Activated CD8-positive, alpha-beta T cell treated with anti-CD3 and anti-CD28 coated beads, Interleukin-2, amount 10 ng/mL, durations not matched to agents 7 days and 5 days (primary cell): ENCODE measurements around the gene TDRD10. TPM values are rescaled to one million over a fixed set of nuclear protein-coding genes. Genes with fewer than 3 reads are reported as not detected.

Source experiments
- ATAC-seq: fragments of 150-1000 bp; cut with Tn5 transposase; one replicate; pipeline ENCODE4 v1.10.0; 2021; ENCODE audit warnings: moderate library complexity
- CTCF ChIA-PET: fragments of 350-600 bp; sonication (Branson Sonifier 250); formaldehyde crosslinking; loops from one replicate; lab custom pipeline; 2021; ENCODE audit warnings: antibody characterized with exemption; lab: Charles Lee
- POLR2A ChIA-PET: fragments of 350-600 bp; sonication (Branson Sonifier 250); formaldehyde crosslinking; loops from one replicate; lab custom pipeline; 2021; ENCODE audit warnings: antibody characterized with exemption; lab: Charles Lee
- DNase-seq: peaks from one replicate; pipeline ENCODE4 v3.0.0-alpha.2; 2020
- H3K27ac Mint-ChIP-seq: one replicate; pipeline ENCODE4 v1.8.0; 2021; ENCODE audit warnings: mild to moderate bottlenecking, mixed read lengths
- H3K27me3 Mint-ChIP-seq: one replicate; pipeline ENCODE4 v1.8.0; 2021; ENCODE audit warnings: low read depth, mixed read lengths
- H3K36me3 Mint-ChIP-seq: one replicate; pipeline ENCODE4 v1.8.0; 2021; ENCODE audit warnings: low read depth, mixed read lengths
- H3K4me1 Mint-ChIP-seq: one replicate; pipeline ENCODE4 v1.8.0; 2021; ENCODE audit warnings: low read depth, mixed read lengths
- H3K4me3 Mint-ChIP-seq: one replicate; pipeline ENCODE4 v1.8.0; 2021; ENCODE audit warnings: mild to moderate bottlenecking, mixed read lengths
- H3K9me3 Mint-ChIP-seq: one replicate; pipeline ENCODE4 v1.8.0; 2022; ENCODE audit warnings: mixed read lengths; ENCODE audit not compliant: insufficient read depth
- total RNA-seq, 2 experiments: library from RNA; stranded (reverse); gene quantifications; one replicate each; pipeline ENCODE4 v1.2.3, GENCODE V29; 2021

TDRD10 gene
- total RNA-seq, 2 experiments from 2014 or later = not detected

DNA sequence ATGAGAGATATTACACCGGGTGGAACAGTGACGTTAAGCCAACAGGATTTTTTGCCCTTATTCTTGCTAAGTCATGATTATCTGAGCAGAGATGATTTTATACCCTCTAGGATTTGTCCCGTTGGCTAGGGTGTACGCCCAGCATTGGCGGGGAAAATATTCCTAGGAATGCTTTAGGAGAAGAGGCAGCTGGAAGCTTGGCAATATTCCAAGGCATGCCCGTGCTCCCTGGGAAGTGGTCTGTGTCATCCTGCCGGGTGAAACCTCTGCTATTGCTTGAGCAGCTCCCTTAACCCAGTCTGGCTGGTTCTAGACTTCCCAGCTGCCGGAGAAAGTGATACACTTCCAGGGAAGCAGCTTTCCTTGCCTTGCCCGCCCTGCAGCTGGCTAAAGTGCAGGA lies 81.8 kb downstream of the TDRD10 start:
- H3K27ac Mint-ChIP-seq = no peak overlapping the region

DNA sequence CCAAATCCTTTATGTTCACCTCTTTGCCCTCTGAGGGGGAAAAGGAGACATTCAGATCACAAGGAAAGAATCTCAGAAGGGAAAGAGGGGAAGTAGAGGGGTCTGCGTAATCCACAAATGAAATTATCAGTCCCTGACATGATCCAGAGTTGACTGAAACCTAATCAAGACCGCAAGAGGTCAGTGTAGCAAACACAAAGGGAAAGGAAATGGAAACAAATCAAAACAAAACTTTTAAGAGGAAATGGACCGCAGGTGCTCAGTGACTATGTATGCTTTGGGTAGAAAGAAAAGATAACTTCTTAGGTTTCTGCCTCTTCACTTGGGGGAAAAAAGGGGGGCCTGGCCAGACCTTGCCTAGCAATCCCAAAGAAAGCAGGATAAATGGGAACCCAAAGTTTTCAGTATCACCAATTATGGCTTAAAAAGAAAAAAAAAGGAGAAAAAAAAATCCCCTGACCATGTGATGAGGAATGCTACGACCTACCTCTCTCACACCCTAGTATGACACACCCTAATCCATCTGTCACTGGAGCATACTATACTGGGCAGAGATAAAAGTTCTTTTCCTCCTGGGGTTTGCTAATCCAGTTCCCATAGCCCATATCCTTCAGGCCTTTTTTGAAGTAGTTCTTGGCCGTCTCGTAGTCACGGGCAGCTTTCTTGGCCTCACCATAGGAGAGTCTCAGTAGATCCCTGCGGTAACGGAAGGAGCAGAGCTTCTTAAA lies 82.4 kb downstream of the TDRD10 start:
- ATAC-seq (no peak), DNase-seq (no peak)
- Mint-ChIP-seq H3K27me3 (no peaks in the 10 kb centered on the region), H3K4me1 (no peaks in the 10 kb centered on the region), H3K9me3 (no peaks in the 10 kb centered on the region), H3K4me3 (no peak overlapping the region), H3K36me3 (peaks cover 85% of the 10 kb centered on the region), H3K27ac (no peak overlapping the region)
- ChIA-PET CTCF (interaction anchor here (1.0 kb wide), 1 partner anchor 25 kb away, joined by 3 read pairs; no protein-coding TSS in a partner anchor), POLR2A (interaction anchor here (0.8 kb wide), 1 partner anchor 11 kb away, joined by 5 read pairs; no protein-coding TSS in a partner anchor)

More for the DNA sequence above, 81.8 kb downstream of the TDRD10 start:
- ChIA-PET CTCF (no interaction called here), POLR2A (no interaction called here)
- Mint-ChIP-seq H3K4me3 (no peak overlapping the region), H3K4me1 (no peaks in the 10 kb centered on the region), H3K36me3 (peaks cover 84% of the 10 kb centered on the region), H3K9me3 (no peaks in the 10 kb centered on the region), H3K27me3 (no peaks in the 10 kb centered on the region)
- ATAC-seq (no peak), DNase-seq (no peak)

DNA sequence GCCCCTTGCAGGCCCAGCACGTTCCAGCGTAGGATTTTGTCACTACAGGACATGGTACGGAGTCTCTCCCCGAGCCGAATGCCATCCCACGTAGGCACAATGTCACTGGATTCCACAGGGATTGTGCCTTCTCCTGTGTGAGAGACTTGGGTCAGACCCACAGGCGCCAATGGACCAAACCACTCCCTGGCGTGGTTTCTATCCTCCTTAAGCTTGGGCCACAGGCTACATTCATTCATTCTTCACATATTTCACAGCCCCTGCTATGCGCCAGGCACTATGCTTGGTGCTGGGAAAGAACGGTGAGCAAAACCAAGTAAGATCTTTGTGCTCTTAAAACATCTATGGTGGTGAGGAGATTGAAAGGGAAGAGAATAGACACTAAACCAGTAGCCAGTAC lies 84.2 kb downstream of the TDRD10 start:
- no peak overlapping the region for H3K4me3 Mint-ChIP-seq
- POLR2A ChIA-PET = no interaction called here
- ATAC-seq (no peak), DNase-seq (no peak)
- no peak overlapping the region for H3K27ac Mint-ChIP-seq
- peaks cover 85% of the 10 kb centered on the region for H3K36me3 Mint-ChIP-seq
- H3K9me3 Mint-ChIP-seq = no peaks in the 10 kb centered on the region
- no peaks in the 10 kb centered on the region for H3K4me1 Mint-ChIP-seq
- no peaks in the 10 kb centered on the region for H3K27me3 Mint-ChIP-seq
- CTCF ChIA-PET = no interaction called here

DNA sequence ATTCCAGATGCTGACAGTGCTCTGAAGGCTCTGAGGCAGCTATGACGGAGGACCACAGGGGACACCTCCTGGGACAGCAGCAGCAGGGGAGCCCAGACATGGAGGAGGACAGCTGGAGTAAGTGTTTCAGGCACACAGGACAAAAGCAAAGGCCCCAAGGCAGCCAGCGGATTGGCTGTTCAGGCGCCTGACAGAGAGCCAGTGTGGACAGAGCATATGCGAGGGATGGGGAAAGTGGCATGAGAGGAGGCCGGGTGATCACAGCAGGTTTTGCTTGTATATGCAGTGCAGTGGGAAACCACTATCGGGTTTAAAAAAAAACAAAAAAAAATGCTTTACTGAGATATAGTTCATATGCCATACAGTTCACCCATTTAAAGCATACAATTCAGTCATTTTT lies 84.6 kb downstream of the TDRD10 start:
- H3K27ac Mint-ChIP-seq = no peak overlapping the region
- ChIA-PET POLR2A (interaction anchor here (0.6 kb wide), 1 partner anchor 266 kb away, joined by 3 read pairs; no protein-coding TSS in a partner anchor), CTCF (no interaction called here)
- H3K4me3 Mint-ChIP-seq = no peak overlapping the region
- peaks cover 88% of the 10 kb centered on the region for H3K36me3 Mint-ChIP-seq
- DNase-seq (no peak), ATAC-seq (no peak)
- H3K27me3 Mint-ChIP-seq = no peaks in the 10 kb centered on the region
- H3K4me1 Mint-ChIP-seq = no peaks in the 10 kb centered on the region
- no peaks in the 10 kb centered on the region for H3K9me3 Mint-ChIP-seq

DNA sequence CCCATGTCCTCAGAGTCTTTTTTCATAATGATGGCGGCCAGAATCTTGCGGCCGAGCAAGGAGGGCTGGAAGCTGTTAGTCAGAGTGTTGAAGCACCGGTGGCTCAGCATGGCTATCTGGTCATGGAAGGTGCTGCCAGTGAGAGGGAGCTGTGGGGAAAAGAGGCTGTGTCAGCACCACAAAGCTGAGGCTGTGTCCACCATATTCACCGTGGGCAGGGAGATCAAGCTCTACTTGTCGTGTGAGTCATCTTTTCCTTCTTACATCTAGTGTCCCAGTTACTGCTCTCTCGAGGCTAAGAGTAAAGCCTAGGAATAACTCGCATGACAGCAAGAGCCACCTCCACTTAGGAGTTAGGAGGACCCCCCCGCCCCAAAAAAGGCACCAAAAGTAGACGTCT lies 87.8 kb downstream of the TDRD10 start:
- ChIA-PET POLR2A (interaction anchor here (1.5 kb wide), 1 partner anchor 11 kb away, joined by 4 read pairs; no protein-coding TSS in a partner anchor), CTCF (interaction anchor here (1.0 to 2.0 kb wide), 2 partner anchors 15 to 30 kb away, joined by 3 to 10 read pairs; no protein-coding TSS in a partner anchor)
- ATAC-seq (no peak), DNase-seq (no peak)
- H3K4me3 Mint-ChIP-seq = no peak overlapping the region
- no peaks in the 10 kb centered on the region for H3K9me3 Mint-ChIP-seq
- H3K4me1 Mint-ChIP-seq = no peaks in the 10 kb centered on the region
- no peak overlapping the region for H3K27ac Mint-ChIP-seq
- H3K36me3 Mint-ChIP-seq = peaks cover 86% of the 10 kb centered on the region
- no peaks in the 10 kb centered on the region for H3K27me3 Mint-ChIP-seq

DNA sequence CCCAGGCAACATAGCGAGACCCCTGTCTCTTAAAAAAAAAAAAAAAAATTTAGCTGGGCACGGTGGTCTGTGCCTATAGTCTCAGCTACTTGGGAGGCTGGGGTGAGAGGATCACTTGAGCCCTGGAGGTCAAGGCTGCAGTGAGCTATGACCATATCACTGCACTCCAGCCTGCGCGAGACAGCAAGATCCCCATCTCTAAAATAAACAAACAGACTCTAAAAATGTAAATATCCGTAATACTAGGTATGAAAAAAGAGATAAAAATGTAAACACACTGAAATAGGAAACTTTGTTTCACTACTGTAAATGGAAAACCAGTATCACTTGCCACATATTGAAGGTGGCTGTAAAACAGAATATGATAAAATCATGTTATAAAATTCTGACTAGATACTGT lies 88.7 kb downstream of the TDRD10 start:
- no peak for ATAC-seq
- ChIA-PET CTCF (interaction anchor here (1.0 to 1.6 kb wide), 2 partner anchors 14 to 31 kb away, joined by 3 to 7 read pairs; no protein-coding TSS in a partner anchor), POLR2A (interaction anchor here (1.2 to 1.5 kb wide), 3 partner anchors 12 to 361 kb away, joined by 3 to 4 read pairs (median 3); no protein-coding TSS in a partner anchor)
- H3K9me3 Mint-ChIP-seq = no peaks in the 10 kb centered on the region
- no peak for DNase-seq
- no peak overlapping the region for H3K27ac Mint-ChIP-seq
- no peaks in the 10 kb centered on the region for H3K4me1 Mint-ChIP-seq
- no peak overlapping the region for H3K4me3 Mint-ChIP-seq
- peaks cover 82% of the 10 kb centered on the region for H3K36me3 Mint-ChIP-seq
- H3K27me3 Mint-ChIP-seq = no peaks in the 10 kb centered on the region

DNA sequence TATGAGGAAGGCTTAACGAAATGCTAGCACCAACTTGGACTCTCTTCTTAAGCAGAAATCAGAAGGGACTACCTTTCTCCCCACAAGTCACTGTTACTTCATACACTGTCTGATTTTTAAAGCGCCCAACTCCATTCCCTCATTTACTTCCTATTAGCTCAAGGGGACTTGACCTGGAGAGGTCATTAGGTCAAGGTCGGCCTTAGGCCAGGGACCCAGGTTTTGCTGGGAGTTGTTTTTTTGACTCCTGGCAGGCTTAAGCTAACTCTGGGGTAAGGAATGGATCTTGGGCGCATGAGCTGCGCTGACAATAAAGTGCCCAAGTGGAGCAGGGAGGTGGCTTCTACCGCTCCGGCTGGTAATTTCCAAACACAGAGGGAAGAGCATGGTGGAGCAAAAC lies 89.2 kb downstream of the TDRD10 start:
- peaks cover 83% of the 10 kb centered on the region for H3K36me3 Mint-ChIP-seq
- no peaks in the 10 kb centered on the region for H3K4me1 Mint-ChIP-seq
- POLR2A ChIA-PET = interaction anchor here (0.9 to 1.5 kb wide), 4 partner anchors 13 to 361 kb away, joined by 3 to 5 read pairs (median 4); no protein-coding TSS in a partner anchor
- CTCF ChIA-PET = interaction anchor here (1.6 kb wide), 1 partner anchor 32 kb away, joined by 7 read pairs; no protein-coding TSS in a partner anchor
- no peak overlapping the region for H3K4me3 Mint-ChIP-seq
- no peak for ATAC-seq
- H3K9me3 Mint-ChIP-seq = no peaks in the 10 kb centered on the region
- DNase-seq = no peak
- H3K27me3 Mint-ChIP-seq = no peaks in the 10 kb centered on the region
- no peak overlapping the region for H3K27ac Mint-ChIP-seq

DNA sequence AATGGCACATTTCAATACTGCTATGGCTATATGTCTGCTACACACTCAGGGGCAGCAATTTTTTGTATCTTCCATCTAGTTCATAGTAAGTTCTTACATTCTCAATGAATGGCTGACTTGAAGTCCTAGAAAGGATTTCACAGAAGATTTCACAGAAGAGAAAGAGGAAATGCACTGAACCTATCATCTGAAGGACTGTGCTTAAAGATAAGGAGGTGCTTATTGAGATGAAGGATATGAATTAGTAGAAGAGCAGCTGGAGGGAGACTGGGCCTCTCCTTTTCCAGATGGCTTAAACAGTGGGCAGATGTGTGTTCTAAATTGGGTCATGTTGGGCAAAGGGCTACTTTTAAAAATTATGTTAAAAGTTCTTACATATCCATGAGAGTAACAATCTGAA lies 91.4 kb downstream of the TDRD10 start:
- DNase-seq (no peak), ATAC-seq (no peak)
- Mint-ChIP-seq H3K27ac (peak overlapping the region; percentile 7), H3K4me1 (peaks cover 6% of the 10 kb centered on the region), H3K27me3 (no peaks in the 10 kb centered on the region), H3K9me3 (no peaks in the 10 kb centered on the region), H3K4me3 (no peak overlapping the region), H3K36me3 (peaks cover 83% of the 10 kb centered on the region)
- POLR2A ChIA-PET = interaction anchor here (0.7 to 1.6 kb wide), 2 partner anchors 14 to 406 kb away, joined by 3 to 4 read pairs; no protein-coding TSS in a partner anchor
- CTCF ChIA-PET = interaction anchor here (1.2 to 1.5 kb wide), 2 partner anchors 10 to 77 kb away, joined by 3 read pairs; no protein-coding TSS in a partner anchor

DNA sequence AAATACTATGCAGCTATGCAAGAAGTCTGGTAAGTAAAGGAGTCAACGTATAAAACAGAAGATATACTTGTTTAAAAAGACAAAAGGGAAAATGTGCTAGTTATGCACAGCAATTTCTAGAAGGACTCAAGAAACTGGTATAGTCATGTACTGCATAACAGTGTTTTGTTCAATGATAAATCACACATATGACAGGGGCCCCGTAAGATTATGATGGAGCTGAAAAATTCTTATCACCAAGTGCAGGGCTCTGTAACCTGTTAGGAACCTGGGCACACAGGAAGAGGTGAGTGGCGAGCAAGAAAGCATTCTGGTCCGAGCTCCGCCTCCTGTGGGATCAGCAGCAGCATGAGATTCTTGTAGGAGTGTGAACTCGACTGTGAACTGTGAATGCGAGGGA lies 92.8 kb downstream of the TDRD10 start:
- H3K4me3 Mint-ChIP-seq = no peak overlapping the region
- no peaks in the 10 kb centered on the region for H3K27me3 Mint-ChIP-seq
- no peak overlapping the region for H3K27ac Mint-ChIP-seq
- ATAC-seq (no peak), DNase-seq (no peak)
- ChIA-PET POLR2A (interaction anchor here (1.3 kb wide), 1 partner anchor 10 kb away, joined by 5 read pairs; no protein-coding TSS in a partner anchor), CTCF (interaction anchor here (1.2 to 1.5 kb wide), 3 partner anchors 8 to 75 kb away, joined by 3 to 5 read pairs (median 3); no protein-coding TSS in a partner anchor)
- peaks cover 11% of the 10 kb centered on the region for H3K4me1 Mint-ChIP-seq
- peaks cover 80% of the 10 kb centered on the region for H3K36me3 Mint-ChIP-seq
- H3K9me3 Mint-ChIP-seq = no peaks in the 10 kb centered on the region

DNA sequence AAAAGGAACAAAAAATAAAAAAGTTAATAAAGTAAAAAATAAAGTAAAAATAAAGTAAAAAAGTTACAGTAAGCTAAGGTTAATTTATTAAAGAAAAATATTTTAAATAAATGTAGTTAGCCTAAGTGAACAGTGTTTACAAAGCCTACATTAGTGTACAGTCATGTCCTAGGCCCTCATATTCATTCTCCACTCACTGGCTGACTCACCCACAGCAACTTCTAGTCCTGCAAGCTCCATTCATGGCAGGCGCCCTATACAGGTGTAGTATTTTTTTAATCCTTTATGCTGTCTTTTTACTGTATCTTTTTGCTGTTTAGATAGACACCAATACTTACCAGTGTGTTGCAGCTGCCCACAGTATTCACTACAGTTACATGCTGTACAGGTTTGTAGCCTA lies 93.6 kb downstream of the TDRD10 start:
- Mint-ChIP-seq H3K4me1 (peaks cover 16% of the 10 kb centered on the region), H3K4me3 (no peak overlapping the region), H3K27me3 (no peaks in the 10 kb centered on the region), H3K27ac (no peak overlapping the region), H3K36me3 (peaks cover 82% of the 10 kb centered on the region), H3K9me3 (no peaks in the 10 kb centered on the region)
- DNase-seq (no peak), ATAC-seq (no peak)
- ChIA-PET POLR2A (interaction anchor here (1.3 kb wide), 1 partner anchor 10 kb away, joined by 5 read pairs; no protein-coding TSS in a partner anchor), CTCF (interaction anchor here (0.6 to 1.1 kb wide), 3 partner anchors 36 to 602 kb away, joined by 3 read pairs; no protein-coding TSS in a partner anchor)
